HG03469 (cell line): ENCODE data around the gene OXLD1.

Experiments
- ATAC-seq: cut with Tn5 transposase; IDR thresholded peaks from one replicate; pipeline ENCODE4 v1.9.1; 2021; ENCODE audit warnings: mild to moderate bottlenecking, moderate library complexity, moderate number of reproducible peaks; ENCODE audit not compliant: unreplicated experiment

OXLD1 gene

GRCh38 chr17:81702934-81703746 lies 36.7 kb upstream of the OXLD1 start, which contains the start of gene MRPL12:
Gene MRPL12, plus strand, starts transcription at chr17:81703367. Its CDS starts 135 bp downstream, at chr17:81703502.
- peak; percentile 55 for ATAC-seq

GRCh38 chr17:81701288-81702071 lies 35.1 kb upstream of the OXLD1 start:
- ATAC-seq, result no peak

GRCh38 chr17:81700353-81701287 lies 34.2 kb upstream of the OXLD1 start:
- ATAC-seq, result no peak

GRCh38 chr17:81697261-81698044 lies 31.0 kb upstream of the OXLD1 start:
- ATAC-seq, result no peak

- no peak for ATAC-seq
These were observed 30.0 kb upstream of the OXLD1 start for GRCh38 chr17:81696218-81696941.

GRCh38 chr17:81695801-81696200 lies 29.4 kb upstream of the OXLD1 start:
- no peak for ATAC-seq

GRCh38 chr17:81695211-81695610 lies 28.8 kb upstream of the OXLD1 start:
- ATAC-seq, result no peak

GRCh38 chr17:81694810-81695209 lies 28.4 kb upstream of the OXLD1 start:
- no peak for ATAC-seq

GRCh38 chr17:81693509-81694210 lies 27.3 kb upstream of the OXLD1 start:
- no peak for ATAC-seq

- ATAC-seq, result no peak
These were observed 25.2 kb upstream of the OXLD1 start for GRCh38 chr17:81691608-81692007.

- ATAC-seq, result no peak
These were observed 24.8 kb upstream of the OXLD1 start for GRCh38 chr17:81691196-81691595.

- no peak for ATAC-seq
These were observed 24.1 kb upstream of the OXLD1 start for GRCh38 chr17:81690549-81690948.

- no peak for ATAC-seq
These were observed 23.7 kb upstream of the OXLD1 start for GRCh38 chr17:81690066-81690465.

- ATAC-seq, result no peak
These were observed 22.2 kb upstream of the OXLD1 start for GRCh38 chr17:81688616-81689015.

GRCh38 chr17:81687770-81688541 lies 21.6 kb upstream of the OXLD1 start:
- ATAC-seq, result no peak

- no peak for ATAC-seq
These were observed 20.2 kb upstream of the OXLD1 start for GRCh38 chr17:81686614-81687013.

GRCh38 chr17:81685108-81685507 lies 18.7 kb upstream of the OXLD1 start:
- no peak for ATAC-seq

GRCh38 chr17:81684442-81684911 lies 18.1 kb upstream of the OXLD1 start:
- ATAC-seq, result no peak
